GM12801 (cell line): ENCODE measurements around the gene CAMK2A.

Experiments
- TF ChIP-seq, protein P1 (sequence below): IDR thresholded peaks from one replicate; pipeline ENCODE4 v1.5.1; 2011; ENCODE audit warnings: control low read depth; ENCODE audit not compliant: insufficient read length; ENCODE audit errors: extremely low read depth

CAMK2A gene

DNA sequence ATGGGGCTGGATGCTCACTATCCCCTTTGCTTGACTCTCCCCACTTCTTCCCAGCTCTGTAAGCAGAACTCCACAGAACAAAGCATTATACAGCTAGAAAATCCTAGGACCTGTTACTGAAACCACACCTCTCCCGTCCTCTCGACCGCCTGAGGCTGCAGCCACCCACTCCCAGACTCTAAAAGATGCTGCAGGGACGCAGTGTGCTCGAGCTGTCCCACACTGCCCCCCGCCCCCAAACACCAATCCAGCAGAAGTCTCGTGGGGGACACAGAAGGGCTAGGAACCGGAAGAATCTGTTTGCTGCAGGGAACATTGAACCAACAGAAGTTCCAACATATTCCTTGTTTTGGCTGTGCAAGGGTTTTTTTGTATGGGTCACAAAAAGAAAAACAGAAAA, 7.6 kb downstream of the CAMK2A start:
- TF ChIP-seq, protein P1, sequence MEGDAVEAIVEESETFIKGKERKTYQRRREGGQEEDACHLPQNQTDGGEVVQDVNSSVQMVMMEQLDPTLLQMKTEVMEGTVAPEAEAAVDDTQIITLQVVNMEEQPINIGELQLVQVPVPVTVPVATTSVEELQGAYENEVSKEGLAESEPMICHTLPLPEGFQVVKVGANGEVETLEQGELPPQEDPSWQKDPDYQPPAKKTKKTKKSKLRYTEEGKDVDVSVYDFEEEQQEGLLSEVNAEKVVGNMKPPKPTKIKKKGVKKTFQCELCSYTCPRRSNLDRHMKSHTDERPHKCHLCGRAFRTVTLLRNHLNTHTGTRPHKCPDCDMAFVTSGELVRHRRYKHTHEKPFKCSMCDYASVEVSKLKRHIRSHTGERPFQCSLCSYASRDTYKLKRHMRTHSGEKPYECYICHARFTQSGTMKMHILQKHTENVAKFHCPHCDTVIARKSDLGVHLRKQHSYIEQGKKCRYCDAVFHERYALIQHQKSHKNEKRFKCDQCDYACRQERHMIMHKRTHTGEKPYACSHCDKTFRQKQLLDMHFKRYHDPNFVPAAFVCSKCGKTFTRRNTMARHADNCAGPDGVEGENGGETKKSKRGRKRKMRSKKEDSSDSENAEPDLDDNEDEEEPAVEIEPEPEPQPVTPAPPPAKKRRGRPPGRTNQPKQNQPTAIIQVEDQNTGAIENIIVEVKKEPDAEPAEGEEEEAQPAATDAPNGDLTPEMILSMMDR, result no peak

DNA sequence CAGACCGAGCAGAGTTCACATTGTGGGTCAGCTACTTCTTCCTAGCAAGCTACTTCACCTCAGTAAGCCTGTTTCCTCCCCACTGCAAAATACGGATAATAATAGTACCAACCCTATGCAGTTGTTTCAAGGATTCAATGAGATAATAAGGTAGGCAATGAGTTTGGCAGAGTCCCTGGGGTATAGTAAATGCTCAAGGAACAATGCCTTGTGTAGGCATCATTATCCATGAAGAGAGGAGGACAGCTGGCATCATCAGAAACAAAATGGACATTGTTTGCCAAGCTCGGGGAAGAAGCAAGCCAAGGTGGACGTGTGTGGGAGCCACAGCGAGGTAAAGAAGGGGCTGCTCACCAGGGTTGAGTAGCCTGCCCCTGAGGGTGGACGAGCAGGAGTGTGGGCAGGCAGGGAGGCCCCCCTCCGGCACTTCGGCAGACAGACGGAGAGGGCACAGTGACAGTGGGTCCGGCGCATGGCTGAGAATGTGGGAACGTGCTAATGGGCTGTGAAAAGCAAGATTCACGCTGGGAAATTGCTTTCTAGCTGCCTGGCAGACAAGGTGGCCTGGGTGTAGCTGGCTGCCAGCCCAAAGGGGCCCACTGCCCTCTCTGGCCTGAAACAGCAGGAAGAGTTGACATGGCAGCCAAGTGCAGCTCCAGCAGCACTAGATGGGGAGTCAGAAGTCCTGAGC, 10.1 kb downstream of the CAMK2A start:
- TF ChIP-seq, protein P1, result no peak

DNA sequence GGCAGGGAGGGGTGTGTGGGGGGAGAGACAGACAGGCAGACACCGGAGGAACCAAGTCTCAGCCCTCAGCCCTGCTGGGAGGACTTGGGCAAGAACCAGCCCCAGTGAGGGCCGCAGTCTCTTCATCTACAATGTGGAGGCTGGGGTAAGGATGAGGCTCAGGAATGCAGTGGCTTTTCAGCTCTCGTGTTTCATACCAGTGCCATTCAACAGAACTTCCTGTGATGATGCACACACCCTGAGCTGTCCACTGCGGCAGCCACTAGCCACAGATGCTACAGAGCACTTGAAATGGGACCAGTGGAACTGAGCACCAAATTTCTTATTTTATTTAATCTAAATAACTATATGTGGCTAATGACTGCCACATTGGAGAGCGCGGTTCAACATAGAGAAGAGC, 10.7 kb downstream of the CAMK2A start:
- TF ChIP-seq, protein P1, result no peak

DNA sequence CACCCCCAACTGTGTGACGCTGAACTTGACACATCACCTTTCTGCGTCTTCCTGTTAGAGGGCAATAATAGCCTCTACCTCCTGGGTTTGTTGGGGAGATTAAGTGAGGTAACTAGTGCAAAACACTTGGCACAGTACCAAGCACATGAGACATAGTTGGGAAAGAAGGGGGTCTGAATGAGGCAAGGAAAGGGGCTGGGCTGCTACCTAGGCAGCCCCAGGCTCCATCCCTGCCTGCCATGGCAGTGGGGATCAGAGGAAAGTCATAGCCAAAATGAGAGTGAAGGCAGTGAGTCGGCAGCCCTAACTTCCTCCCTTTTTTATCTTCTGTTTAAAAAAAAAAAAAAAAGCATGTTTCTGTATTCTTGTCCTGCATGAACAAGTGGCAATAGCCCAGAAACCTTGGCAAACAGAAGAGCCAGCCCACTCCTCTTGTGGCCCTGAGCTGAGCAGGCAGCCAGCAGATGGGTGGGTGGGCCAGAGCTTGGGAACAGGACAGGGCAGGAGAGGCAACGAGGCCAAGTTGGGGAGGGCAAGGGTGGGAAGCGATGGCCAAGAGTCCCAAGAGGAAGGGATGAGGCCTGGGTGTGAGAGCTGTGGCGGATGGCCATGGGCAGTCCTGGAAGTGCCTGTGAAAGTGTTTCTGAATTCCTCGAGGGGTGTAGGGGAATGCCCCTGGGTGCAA, 11.4 kb downstream of the CAMK2A start:
- TF ChIP-seq, protein P1, result no peak

DNA sequence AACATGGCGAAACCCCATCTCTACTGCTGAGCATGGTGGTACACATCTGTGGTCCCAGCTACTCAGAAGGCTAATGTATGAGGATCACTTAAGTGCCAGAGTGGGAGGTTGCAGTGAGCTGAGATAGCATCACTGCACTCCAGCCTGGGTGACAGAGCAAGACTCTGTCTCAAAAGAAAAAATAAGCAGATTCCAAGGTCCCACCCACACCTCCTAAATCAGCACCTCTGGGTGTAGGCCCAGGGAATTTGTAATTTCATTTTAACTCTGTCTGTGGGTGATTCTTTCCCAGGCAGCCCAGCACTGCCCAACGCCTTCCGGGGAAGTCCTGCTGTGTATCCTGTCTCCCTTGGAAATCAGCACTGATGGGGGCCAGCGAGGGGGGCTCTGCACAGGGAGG, 12.5 kb downstream of the CAMK2A start:
- TF ChIP-seq, protein P1, result no peak

DNA sequence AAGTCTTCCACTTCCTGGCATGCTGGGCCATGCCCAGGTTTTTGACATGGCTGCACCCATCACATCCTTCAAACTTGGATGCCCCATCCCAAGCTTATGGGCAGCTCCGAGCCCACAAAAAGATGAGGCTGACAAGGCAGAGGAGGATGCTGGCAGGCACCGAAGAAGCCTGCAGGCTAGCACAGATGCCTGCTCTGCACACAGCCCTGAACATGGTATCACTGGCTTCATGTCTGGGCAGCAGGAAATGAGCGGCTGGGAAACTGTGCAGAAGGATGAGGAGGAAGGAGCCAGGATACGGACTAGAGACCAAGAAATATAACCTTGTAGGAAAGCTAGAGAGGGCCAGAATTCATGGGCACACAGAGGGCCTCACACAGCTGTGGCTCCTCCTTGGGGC, 14.8 kb downstream of the CAMK2A start:
- TF ChIP-seq, protein P1, result no peak

DNA sequence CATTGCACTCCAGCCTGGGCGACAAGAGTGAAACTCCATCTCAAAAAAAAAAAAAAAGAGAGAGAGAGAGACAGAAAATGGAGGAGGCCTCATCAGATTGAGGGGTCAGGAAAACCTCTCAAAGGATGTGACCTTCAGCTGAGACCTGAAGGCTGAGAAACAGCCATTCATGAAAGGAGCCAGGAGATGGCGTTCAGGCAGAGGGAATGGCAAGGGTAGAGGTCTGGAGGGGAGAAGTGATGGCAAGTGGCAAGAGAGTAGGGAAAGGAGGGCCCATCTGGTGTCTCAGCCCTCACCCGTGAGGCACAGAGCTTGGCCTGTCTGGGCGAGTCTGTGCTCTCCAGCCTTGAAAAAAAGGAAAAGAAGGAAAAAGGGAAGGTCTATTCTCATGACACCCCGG, 17.0 kb downstream of the CAMK2A start:
- TF ChIP-seq, protein P1, result no peak
